GM21526 (cell line): ENCODE measurements around the gene NFKBIE.
"Not testable (repeated sequence)": the region's sequence is repeated elsewhere in the genome, so short reads cannot be mapped to it uniquely, and the experiment has no call there.

ENCODE experiments used
- ATAC-seq: cut with Tn5 transposase; IDR thresholded peaks from one replicate; pipeline ENCODE4 v1.9.1; 2021; ENCODE audit warnings: moderate library complexity; ENCODE audit not compliant: unreplicated experiment, low FRiP score

NFKBIE gene, protein sequence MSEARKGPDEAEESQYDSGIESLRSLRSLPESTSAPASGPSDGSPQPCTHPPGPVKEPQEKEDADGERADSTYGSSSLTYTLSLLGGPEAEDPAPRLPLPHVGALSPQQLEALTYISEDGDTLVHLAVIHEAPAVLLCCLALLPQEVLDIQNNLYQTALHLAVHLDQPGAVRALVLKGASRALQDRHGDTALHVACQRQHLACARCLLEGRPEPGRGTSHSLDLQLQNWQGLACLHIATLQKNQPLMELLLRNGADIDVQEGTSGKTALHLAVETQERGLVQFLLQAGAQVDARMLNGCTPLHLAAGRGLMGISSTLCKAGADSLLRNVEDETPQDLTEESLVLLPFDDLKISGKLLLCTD

GRCh38 chr6:44265007-44265721, at the start of gene NFKBIE:
Gene NFKBIE, minus strand, starts transcription at chr6:44265551. Its CDS starts 205 bp downstream, at chr6:44265346.
- ATAC-seq = peak; percentile 29

DNA sequence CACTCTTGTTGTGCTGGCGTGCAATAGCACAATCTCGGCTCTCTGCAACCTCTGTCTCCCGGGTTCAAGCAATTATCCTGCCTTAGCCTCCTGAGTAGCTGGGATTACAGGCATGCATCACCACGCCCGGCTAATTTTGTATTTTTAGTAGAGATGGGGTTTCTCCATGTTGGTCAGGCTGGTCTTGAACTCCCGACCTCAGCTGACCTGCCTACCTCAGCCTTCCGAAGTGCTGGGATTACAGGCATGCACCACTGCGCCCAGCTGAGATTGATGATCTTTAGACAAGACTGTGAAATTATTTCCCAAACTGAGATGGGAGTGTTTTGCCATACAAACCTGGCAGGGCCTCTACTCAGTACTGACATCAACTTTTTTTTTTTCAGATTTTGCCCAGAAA, 49.3 kb upstream of the NFKBIE start:
- not testable (repeated sequence) for ATAC-seq

DNA sequence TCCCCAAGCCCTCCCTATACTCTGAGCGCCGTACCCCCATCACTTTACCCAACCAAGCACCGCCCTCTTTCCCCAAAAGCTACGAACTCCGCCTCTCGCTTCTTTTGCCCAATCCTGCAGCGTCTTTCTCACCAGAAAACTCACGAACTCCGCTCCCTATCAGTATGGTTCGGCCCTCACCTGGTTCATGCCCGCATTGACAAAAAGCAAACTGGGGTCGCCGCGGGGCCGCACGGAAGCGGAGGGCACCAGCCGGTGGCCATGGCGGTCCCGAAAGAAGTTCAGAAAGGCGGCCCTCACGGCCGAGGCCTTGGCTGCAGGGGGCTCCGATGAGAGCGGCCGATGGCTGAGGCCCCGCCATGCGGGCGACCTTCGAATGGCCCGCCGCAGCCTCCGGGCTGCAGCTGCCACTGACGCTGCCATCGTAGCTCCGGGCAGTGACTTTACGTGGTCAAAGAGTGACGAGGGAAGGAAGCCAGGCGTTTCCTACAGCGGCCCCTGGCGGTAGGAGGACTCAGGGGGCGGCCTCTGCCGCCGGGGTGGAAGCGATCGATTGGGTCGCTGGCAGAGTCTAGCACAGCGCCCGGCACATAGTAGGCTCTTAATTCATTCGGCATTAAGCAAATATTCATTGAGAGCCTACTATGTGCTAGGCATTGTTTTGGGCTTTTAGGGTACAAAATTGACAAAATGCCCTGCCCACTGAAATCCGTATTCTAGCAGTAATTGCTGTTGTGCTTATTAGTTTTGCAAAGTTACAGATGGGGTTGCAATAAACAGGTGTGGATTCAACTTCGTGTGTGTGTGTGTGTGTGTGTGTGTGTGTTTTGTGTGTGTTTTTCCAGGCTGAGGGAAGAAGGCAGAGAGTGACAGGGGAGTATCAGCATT, 47.8 kb upstream of the NFKBIE start, which contains the start of gene AARS2:
TSS of gene AARS2 (minus strand) at position 447 of the 888 bp plus-strand sequence. CDS start at position 423, 24 bp downstream.
- peak; percentile 87 for ATAC-seq

DNA sequence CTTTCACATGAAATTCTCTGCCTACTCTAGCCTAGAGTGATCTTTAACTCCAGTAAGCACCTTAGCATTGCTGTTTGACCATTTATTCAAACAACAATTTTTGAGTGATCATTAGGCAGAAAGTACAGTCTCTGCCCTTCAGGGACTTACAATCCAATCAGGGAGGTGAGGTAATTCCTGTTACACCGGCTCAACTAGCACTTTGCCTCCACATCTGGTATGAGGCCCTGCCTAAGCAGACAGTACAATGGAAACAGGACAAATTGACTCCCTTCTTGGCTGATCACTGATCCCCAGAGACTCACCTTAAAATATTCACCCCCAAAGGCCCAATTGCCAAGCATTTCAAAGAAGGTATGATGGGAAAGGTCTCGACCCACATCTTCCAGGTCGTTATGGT, 46.4 kb upstream of the NFKBIE start:
- ATAC-seq = no peak

GRCh38 chr6:44311304-44311703, 46.0 kb upstream of the NFKBIE start:
- no peak for ATAC-seq

DNA sequence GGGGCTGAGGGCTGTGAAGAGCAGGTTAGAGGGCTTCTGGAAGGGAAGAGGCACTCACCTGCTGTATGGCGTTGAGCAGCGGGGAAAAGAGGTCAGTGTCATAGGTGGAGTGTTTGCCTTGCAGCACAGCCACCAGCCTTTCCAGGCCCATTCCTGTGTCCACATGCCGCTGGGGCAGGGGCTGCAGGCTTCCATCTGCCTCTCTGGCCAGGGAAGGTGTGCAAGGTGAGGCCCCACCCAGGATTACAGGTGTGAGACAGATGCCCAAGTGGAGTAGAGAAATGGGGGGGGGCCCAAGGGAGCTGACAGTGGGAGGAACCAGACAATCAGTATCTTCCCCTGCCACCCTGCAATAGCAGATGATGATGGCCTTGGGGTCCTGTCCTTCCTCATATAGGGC, 44.9 kb upstream of the NFKBIE start:
- no peak for ATAC-seq

GRCh38 chr6:44309631-44310030, 44.3 kb upstream of the NFKBIE start:
- ATAC-seq = no peak

DNA sequence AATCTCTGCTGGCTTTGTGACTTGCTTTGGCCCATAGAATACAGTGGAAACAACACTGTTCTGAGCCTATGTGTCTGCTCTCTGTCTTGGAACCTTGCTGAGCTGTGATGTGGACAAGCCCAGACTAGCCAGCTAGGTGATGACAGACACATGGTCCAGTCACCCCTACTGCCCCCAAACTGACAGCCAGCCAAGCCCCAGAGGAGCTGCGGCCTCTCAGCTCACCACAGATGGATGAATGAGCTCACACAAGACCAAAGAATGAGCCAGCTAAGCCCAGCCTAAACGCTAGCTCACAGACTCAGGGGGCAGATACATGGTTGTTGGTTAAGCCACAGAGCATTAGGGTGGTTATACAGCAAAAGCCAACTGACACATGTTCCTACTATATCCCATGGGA, 43.7 kb upstream of the NFKBIE start:
- ATAC-seq = no peak

GRCh38 chr6:44307217-44307616, 41.9 kb upstream of the NFKBIE start:
- no peak for ATAC-seq

DNA sequence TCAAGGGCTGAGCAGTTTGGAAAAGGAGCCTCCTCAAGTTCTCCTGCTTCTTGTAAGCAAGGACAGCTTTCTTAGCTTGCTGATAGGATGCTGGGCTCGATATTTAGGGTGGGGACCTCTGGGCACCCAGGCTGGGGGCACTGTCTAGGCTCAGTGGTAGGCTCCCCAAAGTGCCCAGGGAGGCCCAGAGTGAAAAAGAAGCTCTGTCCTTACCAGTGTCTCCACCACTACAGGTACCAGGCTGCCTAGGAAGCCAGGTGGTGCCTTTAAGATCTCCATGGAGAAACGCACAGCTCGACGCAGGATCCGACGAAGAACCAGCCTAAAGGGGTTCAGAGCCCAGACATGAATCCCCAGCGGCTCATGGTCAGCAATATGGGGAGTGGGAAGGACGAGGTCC, 41.4 kb upstream of the NFKBIE start:
- ATAC-seq = no peak

DNA sequence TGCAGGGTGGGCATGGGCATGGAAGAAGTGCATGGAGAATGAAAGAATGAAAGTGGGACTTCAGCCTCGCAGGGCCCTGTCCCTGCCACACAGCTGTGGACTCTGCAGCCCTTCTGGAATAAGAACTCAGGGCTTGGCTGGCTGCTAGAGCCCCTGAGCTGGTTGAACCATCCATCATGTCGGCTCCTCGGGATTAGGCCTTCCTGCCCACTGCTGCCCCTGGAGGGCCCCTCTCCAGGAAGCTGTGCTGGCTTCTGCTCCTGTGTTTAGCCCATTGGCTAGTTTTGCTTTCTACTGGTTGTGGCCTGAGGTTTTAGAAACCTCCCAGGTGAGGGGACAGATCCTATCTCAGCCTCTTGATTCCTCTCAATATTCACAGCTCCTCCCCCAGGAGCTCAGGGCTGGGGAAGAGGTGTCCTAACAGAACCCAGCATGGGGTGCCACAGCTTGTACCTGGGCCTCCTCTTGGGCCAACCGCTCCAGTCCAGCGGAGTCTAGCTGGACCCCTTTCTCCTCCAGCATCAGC, 39.9 kb upstream of the NFKBIE start:
- ATAC-seq = no peak

GRCh38 chr6:44304282-44305199, 39.2 kb upstream of the NFKBIE start:
- no peak for ATAC-seq

DNA sequence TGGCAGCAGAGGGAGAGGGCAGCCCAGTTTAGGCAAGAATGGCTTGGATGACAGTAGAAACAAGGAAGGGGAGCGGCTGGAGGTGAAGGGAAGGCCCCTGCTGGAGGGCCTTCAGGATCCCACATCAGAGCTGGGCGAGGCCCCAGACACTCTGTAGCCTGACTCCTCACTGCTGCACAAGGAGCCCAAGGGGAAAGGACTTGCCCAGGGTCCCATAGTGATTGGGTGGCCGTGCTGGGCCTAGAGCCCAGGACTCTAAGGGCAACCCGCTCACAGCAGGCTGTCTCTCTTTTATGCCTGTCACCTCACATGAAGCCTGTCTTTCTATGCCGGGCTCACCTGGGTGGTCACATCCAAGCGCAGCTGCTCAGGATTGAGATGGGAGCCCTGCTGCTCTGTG, 38.5 kb upstream of the NFKBIE start:
- no peak for ATAC-seq

DNA sequence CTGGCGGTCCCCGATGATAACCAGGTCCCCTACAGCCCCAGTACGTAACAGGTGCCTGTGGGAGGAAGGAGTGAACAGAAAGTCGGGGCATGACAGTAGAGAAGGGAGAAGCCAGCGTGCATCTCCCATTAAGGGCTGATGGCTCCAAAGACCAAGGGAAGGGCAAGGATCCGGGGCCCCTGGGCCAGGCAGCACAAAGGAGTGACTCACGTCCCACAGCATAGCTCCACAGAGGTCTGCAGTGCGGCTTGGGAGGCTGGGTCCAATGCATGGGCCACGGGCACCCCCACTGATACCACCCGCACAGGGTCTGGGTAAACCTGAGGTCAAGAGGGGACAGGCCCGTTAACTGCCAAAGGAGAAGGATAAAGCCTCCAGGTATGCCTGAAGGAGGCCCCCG, 37.5 kb upstream of the NFKBIE start:
- no peak for ATAC-seq

GRCh38 chr6:44301782-44302564, 36.6 kb upstream of the NFKBIE start:
- no peak for ATAC-seq

GRCh38 chr6:44301106-44301505, 35.8 kb upstream of the NFKBIE start:
- ATAC-seq = no peak

DNA sequence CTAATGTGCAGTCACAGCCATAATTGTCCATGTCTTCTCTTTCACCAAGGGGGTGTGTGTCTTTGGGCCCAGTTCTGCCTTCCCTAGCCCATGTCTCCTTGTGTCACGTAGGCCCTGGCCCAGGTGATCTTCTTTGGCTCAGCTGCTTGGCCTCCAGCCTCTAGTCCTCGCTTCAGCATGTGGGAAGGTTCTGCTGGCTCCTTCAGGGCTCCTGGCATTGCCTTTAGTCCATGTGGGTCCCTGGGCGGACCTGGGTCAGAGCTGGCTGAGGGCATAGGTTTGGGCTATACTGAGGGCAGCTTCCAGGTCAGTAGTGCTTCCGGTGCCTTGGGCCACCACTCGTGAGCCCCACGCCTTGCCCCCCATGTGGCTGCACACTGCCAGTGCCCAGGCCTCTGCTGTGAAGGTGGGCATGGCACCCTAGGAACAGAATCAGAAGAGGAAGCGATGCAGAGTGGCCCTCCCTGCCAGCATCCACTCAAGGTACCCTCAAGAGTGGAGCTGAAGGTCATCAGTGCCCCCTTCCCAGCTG, 35.0 kb upstream of the NFKBIE start:
- no peak for ATAC-seq

- no peak for ATAC-seq
These were observed 33.5 kb upstream of the NFKBIE start for GRCh38 chr6:44298864-44299263.
